Upper lobe of right lung (tissue), 1 donor: ENCODE measurements around the gene ADCK2. TPM values are rescaled to one million over a fixed set of nuclear protein-coding genes. Genes with fewer than 3 reads are reported as not detected.

Experiments
- ATAC-seq: fragments of 200-7000 bp; cut with Tn5 transposase; one replicate; pipeline ENCODE4 v1.9.1; 2020; ENCODE audit warnings: mild to moderate bottlenecking, moderate library complexity
- DNase-seq: peaks from one replicate; pipeline ENCODE4 v3.0.0-alpha.2; 2020
- H3K27ac ChIP-seq: fragments of 200-600 bp; one replicate; pipeline ENCODE4 v1.8.0; 2022
- H3K27me3 ChIP-seq: fragments of 200-600 bp; one replicate; pipeline ENCODE4 v1.8.0; 2022; ENCODE audit warnings: mild to moderate bottlenecking
- H3K36me3 ChIP-seq: fragments of 200-600 bp; one replicate; pipeline ENCODE4 v1.8.0; 2022
- H3K4me1 ChIP-seq: fragments of 200-600 bp; one replicate; pipeline ENCODE4 v1.8.0; 2022
- H3K4me3 ChIP-seq: fragments of 200-600 bp; one replicate; pipeline ENCODE4 v1.8.0; 2022; ENCODE audit warnings: mild to moderate bottlenecking
- H3K9me3 ChIP-seq: fragments of 200-600 bp; one replicate; pipeline ENCODE4 v1.8.0; 2022
- CTCF ChIP-seq: fragments of 200-600 bp; IDR thresholded peaks from one replicate; pipeline ENCODE4 v1.8.0; 2022; ENCODE audit warnings: antibody characterized with exemption
- intact Hi-C: fragments of 100-400 bp; cut with DNase I; formaldehyde crosslinking; loops from one replicate; pipeline ENCODE4 v1.11.0; 2022
- total RNA-seq: library from RNA; stranded (reverse); fragmentation: NEBNext Ultra II Directional; extraction: Animal tissue kit (Norgen Biotek cat#: 25700); gene quantifications from one replicate; pipeline ENCODE4 v1.2.1, GENCODE V29; 2021
- donor health status: DM: no; HTN: yes; CAD: no; lungs with severe emphysema.

The ADCK2 gene
- total RNA-seq, 1 donor from 2014 or later: 18.2 TPM

DNA sequence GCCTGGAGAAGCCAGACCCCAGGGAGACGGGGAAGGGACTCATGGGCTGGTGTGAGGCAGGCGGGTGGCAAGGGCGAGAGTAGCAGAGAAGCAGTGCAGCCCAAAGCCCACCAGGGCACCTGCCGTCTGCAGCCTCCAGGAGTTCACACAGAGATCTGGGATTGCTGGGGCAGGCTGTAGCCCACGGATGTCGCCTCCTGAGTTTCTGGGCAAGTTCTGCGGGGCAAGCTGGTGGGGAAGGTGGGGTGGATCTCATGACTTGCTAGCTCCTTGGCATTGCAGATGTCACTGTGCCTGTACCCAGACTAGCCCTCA, 6.0 kb downstream of the ADCK2 start:
- ATAC-seq: no peak
- Histone ChIP-seq H3K4me1 (peaks cover 18% of the 10 kb centered on the region), H3K36me3 (peaks cover 22% of the 10 kb centered on the region), H3K27ac (no peak overlapping the region), H3K4me3 (no peak overlapping the region), H3K27me3 (no peaks in the 10 kb centered on the region), H3K9me3 (no peaks in the 10 kb centered on the region)
- peak; percentile 38 for DNase-seq
- intact Hi-C loops: no loop called here
- TF ChIP-seq CTCF: no peak

DNA sequence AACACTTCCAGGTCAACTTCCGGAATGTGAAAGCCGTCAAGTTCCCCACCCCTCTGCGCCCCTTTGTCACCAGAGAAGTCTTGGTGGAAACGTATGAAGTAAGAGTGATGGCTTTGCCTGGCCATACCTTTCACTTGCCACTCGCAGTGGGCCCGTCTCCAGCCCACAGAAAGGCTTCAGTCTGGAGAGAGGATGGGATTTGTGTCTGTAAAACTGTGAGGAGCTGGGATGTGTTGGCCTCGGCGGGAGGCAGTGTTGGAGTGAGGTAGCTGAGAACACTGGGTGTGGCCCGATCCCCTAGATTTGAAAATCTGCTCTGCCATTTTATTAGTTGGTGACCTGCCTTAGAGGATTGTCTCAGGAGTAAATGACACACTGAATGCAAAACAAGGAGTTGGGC, 6.4 kb downstream of the ADCK2 start:
- ATAC-seq (no peak), DNase-seq (peak; percentile 30)
- H3K4me3 ChIP-seq: no peak overlapping the region
- H3K36me3 ChIP-seq: peaks cover 22% of the 10 kb centered on the region
- intact Hi-C loops: no loop called here
- peaks cover 14% of the 10 kb centered on the region for H3K4me1 ChIP-seq
- no peaks in the 10 kb centered on the region for H3K9me3 ChIP-seq
- H3K27me3 ChIP-seq: no peaks in the 10 kb centered on the region
- no peak for TF ChIP-seq CTCF
- H3K27ac ChIP-seq: no peak overlapping the region

GRCh38 chr7:140680886-140681285, 8.1 kb downstream of the ADCK2 start:
- no peaks in the 10 kb centered on the region for H3K27me3 ChIP-seq
- H3K9me3 ChIP-seq: no peaks in the 10 kb centered on the region
- H3K27ac ChIP-seq: no peak overlapping the region
- intact Hi-C loops: no loop called here
- TF ChIP-seq CTCF: no peak
- no peaks in the 10 kb centered on the region for H3K4me1 ChIP-seq
- no peak overlapping the region for H3K4me3 ChIP-seq
- DNase-seq (no peak), ATAC-seq (no peak)
- peaks cover 22% of the 10 kb centered on the region for H3K36me3 ChIP-seq

- Histone ChIP-seq H3K4me1 (no peaks in the 10 kb centered on the region), H3K9me3 (no peaks in the 10 kb centered on the region), H3K27ac (no peak overlapping the region), H3K4me3 (no peak overlapping the region), H3K27me3 (no peaks in the 10 kb centered on the region), H3K36me3 (peaks cover 22% of the 10 kb centered on the region)
- ATAC-seq (no peak), DNase-seq (no peak)
- intact Hi-C loops: no loop called here
- TF ChIP-seq CTCF: no peak
These were observed 9.0 kb downstream of the ADCK2 start for GRCh38 chr7:140681766-140682165.

DNA sequence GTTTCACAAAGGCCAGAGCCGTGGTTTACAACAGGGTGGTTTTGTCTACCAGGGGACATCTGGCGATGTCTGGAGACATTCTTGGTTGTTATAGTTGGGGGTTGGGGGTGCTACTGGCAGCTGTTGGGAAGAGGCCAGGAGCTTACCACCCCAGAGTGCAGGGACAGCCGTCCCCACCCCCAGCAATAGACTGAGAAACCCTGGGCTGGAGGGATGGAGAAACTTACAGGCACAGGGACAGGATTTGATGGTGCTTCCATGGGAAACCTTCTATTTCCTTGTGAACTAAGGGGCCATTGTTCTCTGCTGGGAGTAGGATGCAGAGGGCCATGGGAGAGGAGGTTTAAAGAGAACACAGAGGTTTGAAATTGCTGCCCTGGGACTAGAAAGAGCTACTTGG, 10.9 kb downstream of the ADCK2 start:
- no peak for ATAC-seq
- no peaks in the 10 kb centered on the region for H3K4me1 ChIP-seq
- H3K27me3 ChIP-seq: no peaks in the 10 kb centered on the region
- H3K9me3 ChIP-seq: no peaks in the 10 kb centered on the region
- H3K27ac ChIP-seq: no peak overlapping the region
- intact Hi-C loops: no loop called here
- DNase-seq: no peak
- no peak for TF ChIP-seq CTCF
- H3K36me3 ChIP-seq: peaks cover 32% of the 10 kb centered on the region
- no peak overlapping the region for H3K4me3 ChIP-seq
